Keratinocyte (primary cell): ENCODE results near the gene DENND11. TPM values are rescaled to one million over a fixed set of nuclear protein-coding genes. Genes with fewer than 3 reads are reported as not detected.
A peak's percentile ranks its signal among the peaks of the same experiment; 100 is the strongest.

Source experiments
- DNase-seq: peaks from one replicate; pipeline ENCODE4 v3.0.0-alpha.2; 2011; ENCODE audit warnings: low read depth, missing footprints, low spot score
- FAIRE-seq: peaks from 2 replicates; lab custom pipeline; 2011; peaks lifted over from hg19 to GRCh38; lab: Jason Lieb, UNC
- H2AFZ ChIP-seq: 2 replicates; pipeline ENCODE4 v1.6.0; 2012; ENCODE audit warnings: low read length, control low read depth, inconsistent platforms; ENCODE audit not compliant: control insufficient read depth
- H3K27ac ChIP-seq: 2 replicates; pipeline ENCODE4 v1.5.1; 2011; ENCODE audit warnings: low read length; ENCODE audit not compliant: control insufficient read depth, insufficient read depth
- H3K27me3 ChIP-seq: 3 replicates; pipeline ENCODE4 v1.6.0; 2011; ENCODE audit warnings: low read length; ENCODE audit not compliant: control insufficient read depth, insufficient read depth; ENCODE audit errors: extremely low read depth
- H3K36me3 ChIP-seq, 2 experiments: 2 replicates in 1 of 2; 3 replicates in 1 of 2; pipeline ENCODE4 v1.5.1; 2011; ENCODE audit warnings: low read length in 2 of 2, mild to moderate bottlenecking in 1 of 2; ENCODE audit not compliant: control insufficient read depth in 2 of 2, insufficient read depth in 2 of 2; ENCODE audit errors: extremely low read depth in 1 of 2
- H3K4me1 ChIP-seq: 3 replicates; pipeline ENCODE4 v1.5.1; 2011; ENCODE audit warnings: low read length; ENCODE audit not compliant: control insufficient read depth, insufficient read depth; ENCODE audit errors: extremely low read depth
- H3K4me2 ChIP-seq: 3 replicates; pipeline ENCODE4 v1.6.0; 2011; ENCODE audit warnings: low read depth, low read length; ENCODE audit not compliant: control insufficient read depth, insufficient read depth; ENCODE audit errors: extremely low read depth
- H3K4me3 ChIP-seq, 3 experiments: fragments of 200-600 bp in 1 of 3; sonication (generic) in 1 of 3; 2 replicates in 2 of 3; 3 replicates in 1 of 3; pipeline ENCODE4 v1.5.1; 2011 to 2016; ENCODE audit warnings: low read length in 3 of 3, mild to moderate bottlenecking in 3 of 3, control low read depth in 2 of 3, inconsistent platforms in 1 of 3, low read depth in 1 of 3, mixed read lengths in 1 of 3, mixed run types in 1 of 3, moderate library complexity in 1 of 3; ENCODE audit not compliant: control insufficient read depth in 2 of 3, insufficient read depth in 2 of 3; ENCODE audit errors: extremely low read depth in 1 of 3
- H3K79me2 ChIP-seq: 2 replicates; pipeline ENCODE4 v1.6.0; 2012; ENCODE audit warnings: low read length; ENCODE audit not compliant: control insufficient read depth, insufficient read depth
- H3K9ac ChIP-seq: 3 replicates; pipeline ENCODE4 v1.6.0; 2011; ENCODE audit warnings: low read length; ENCODE audit not compliant: control insufficient read depth, insufficient read depth; ENCODE audit errors: extremely low read depth
- H3K9me1 ChIP-seq: 3 replicates; pipeline ENCODE4 v1.6.0; 2011; ENCODE audit warnings: low read length; ENCODE audit not compliant: control insufficient read depth, insufficient read depth; ENCODE audit errors: extremely low read depth
- H3K9me3 ChIP-seq: 2 replicates; pipeline ENCODE4 v1.5.1; 2012; ENCODE audit warnings: low read depth, low read length; ENCODE audit not compliant: control insufficient read depth
- H4K20me1 ChIP-seq: 3 replicates; pipeline ENCODE4 v1.6.0; 2011; ENCODE audit warnings: low read length; ENCODE audit not compliant: control insufficient read depth, insufficient read depth; ENCODE audit errors: extremely low read depth
- EZH2 ChIP-seq: IDR thresholded peaks from one replicate; pipeline ENCODE4 v1.6.1; 2012; ENCODE audit warnings: inconsistent platforms, mild to moderate bottlenecking, low read length, moderate library complexity
- dilution Hi-C: fragments of 300-500 bp; cut with MboI; formaldehyde crosslinking; loops from one replicate; pipeline ENCODE4 v1.7.0; 2020; ENCODE audit warnings: low sequenced_read_pairs; ENCODE audit not compliant: extremely low pct_ligation_motif_present
- polyA plus RNA-seq, 5 experiments: library from polyadenylated mRNA; depleted of rRNA in 3 of 5; stranded (reverse) in 3 of 5; stranded (forward) in 1 of 5; unstranded in 1 of 5; fragments of >200 nt; gene quantifications; 1 replicate in 1 of 5; 2 replicates in 3 of 5; 3 replicates in 1 of 5; pipeline versions ENCODE4 v1.2.1 to v1.2.3, GENCODE V29; 2011 to 2012; ENCODE audit warnings: missing spikeins in 2 of 5, low read depth in 1 of 5, low replicate concordance in 1 of 5
- TF ChIP-seq, protein P1 (sequence below), 3 experiments: IDR thresholded peaks in 1 of 3; conservative IDR thresholded peaks in 1 of 3; optimal IDR thresholded peaks in 1 of 3; 2 replicates in 2 of 3; 3 replicates in 1 of 3; pipeline versions ENCODE3 to v1.5.1; 2011; ENCODE audit warnings: low read length in 3 of 3, mild to moderate bottlenecking in 3 of 3, moderate library complexity in 2 of 3, control low read depth in 1 of 3, inconsistent platforms in 1 of 3; ENCODE audit not compliant: insufficient read depth in 2 of 3; ENCODE audit errors: extremely low read depth in 1 of 3

The DENND11 gene
- polyA plus RNA-seq, 1 donor (not counting 4 experiments of a cell fraction or from before 2014, with no cell fraction given) = 5.4 TPM

DNA sequence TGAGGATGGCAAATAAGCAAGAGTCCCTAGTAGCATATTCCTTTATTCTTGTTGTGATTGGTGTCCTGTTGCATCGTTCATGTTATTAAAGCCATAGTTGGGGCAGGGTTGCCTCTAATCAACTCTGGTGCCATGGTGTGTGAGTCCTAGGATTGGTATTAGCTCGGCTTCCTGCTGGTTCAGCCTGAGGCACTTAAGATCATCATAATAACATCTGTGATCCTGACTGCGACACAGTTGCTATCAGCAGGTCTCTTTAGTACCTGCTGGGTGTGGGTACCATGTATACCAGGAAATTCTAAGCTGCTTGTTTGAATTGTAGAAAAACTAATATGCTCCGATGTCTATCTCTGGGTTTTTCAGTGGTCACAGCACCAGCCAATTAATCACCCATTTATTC, 7.8 kb upstream of the DENND11 start:
- no peak overlapping the region for H3K4me2 ChIP-seq
- H3K4me1 ChIP-seq = peaks cover 6% of the 10 kb centered on the region
- no peaks in the 10 kb centered on the region for H3K79me2 ChIP-seq
- H3K27ac ChIP-seq = no peak overlapping the region
- no peaks in the 10 kb centered on the region for H3K9me1 ChIP-seq
- TF ChIP-seq, protein P1, sequence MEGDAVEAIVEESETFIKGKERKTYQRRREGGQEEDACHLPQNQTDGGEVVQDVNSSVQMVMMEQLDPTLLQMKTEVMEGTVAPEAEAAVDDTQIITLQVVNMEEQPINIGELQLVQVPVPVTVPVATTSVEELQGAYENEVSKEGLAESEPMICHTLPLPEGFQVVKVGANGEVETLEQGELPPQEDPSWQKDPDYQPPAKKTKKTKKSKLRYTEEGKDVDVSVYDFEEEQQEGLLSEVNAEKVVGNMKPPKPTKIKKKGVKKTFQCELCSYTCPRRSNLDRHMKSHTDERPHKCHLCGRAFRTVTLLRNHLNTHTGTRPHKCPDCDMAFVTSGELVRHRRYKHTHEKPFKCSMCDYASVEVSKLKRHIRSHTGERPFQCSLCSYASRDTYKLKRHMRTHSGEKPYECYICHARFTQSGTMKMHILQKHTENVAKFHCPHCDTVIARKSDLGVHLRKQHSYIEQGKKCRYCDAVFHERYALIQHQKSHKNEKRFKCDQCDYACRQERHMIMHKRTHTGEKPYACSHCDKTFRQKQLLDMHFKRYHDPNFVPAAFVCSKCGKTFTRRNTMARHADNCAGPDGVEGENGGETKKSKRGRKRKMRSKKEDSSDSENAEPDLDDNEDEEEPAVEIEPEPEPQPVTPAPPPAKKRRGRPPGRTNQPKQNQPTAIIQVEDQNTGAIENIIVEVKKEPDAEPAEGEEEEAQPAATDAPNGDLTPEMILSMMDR (optimal IDR thresholded peaks at IDR 0.05 in 1 of 3, IDR thresholded peaks at IDR 0.05 in 1 of 3, conservative IDR thresholded peaks at IDR 0.05 in 1 of 3; ENCODE audit: extremely low read depth in 1 of 3, insufficient read depth in 2 of 3, low read length in 3 of 3) = no peak
- no peak for TF ChIP-seq EZH2
- H3K9ac ChIP-seq = no peak overlapping the region
- DNase-seq (no peak), FAIRE-seq (peak; percentile 9)
- no peaks in the 10 kb centered on the region for H3K9me3 ChIP-seq
- dilution Hi-C loops = no loop called here
- no peaks in the 10 kb centered on the region for H3K36me3 ChIP-seq
- peaks cover 2% of the 10 kb centered on the region for H4K20me1 ChIP-seq
- no peaks in the 10 kb centered on the region for H3K27me3 ChIP-seq
- H2AFZ ChIP-seq = no peak overlapping the region
- H3K4me3 ChIP-seq = no peak overlapping the region

DNA sequence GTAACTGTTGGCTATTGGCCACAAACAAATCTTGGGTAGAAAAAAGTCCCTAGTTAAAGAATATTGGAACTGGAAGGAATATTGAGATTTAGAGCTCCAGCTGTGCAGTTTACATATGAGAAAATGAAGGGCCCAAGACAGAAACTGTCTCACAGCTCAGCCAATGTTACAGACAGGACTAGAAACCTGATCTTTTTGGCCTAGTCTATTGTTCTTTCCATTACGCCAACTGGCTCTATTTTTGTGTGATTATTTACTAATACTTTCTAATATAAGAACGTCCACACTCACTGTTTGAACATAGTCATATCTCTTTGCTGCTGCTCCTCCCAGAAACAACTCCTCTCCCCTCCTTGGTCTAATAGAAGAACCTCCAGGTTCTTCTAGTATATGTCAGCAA, 7.4 kb upstream of the DENND11 start:
- FAIRE-seq (no peak), DNase-seq (no peak)
- no peak for TF ChIP-seq EZH2
- TF ChIP-seq, protein P1 (optimal IDR thresholded peaks at IDR 0.05 in 1 of 3, IDR thresholded peaks at IDR 0.05 in 1 of 3, conservative IDR thresholded peaks at IDR 0.05 in 1 of 3; ENCODE audit: extremely low read depth in 1 of 3, insufficient read depth in 2 of 3, low read length in 3 of 3) = no peak
- no peaks in the 10 kb centered on the region for H3K9me3 ChIP-seq
- dilution Hi-C loops = no loop called here
- no peaks in the 10 kb centered on the region for H3K36me3 ChIP-seq
- H2AFZ ChIP-seq = no peak overlapping the region
- H3K27ac ChIP-seq = no peak overlapping the region
- peaks cover under 1% of the 10 kb centered on the region for H4K20me1 ChIP-seq
- H3K9me1 ChIP-seq = no peaks in the 10 kb centered on the region
- H3K27me3 ChIP-seq = no peaks in the 10 kb centered on the region
- H3K4me2 ChIP-seq = no peak overlapping the region
- H3K79me2 ChIP-seq = no peaks in the 10 kb centered on the region
- H3K9ac ChIP-seq = no peak overlapping the region
- H3K4me1 ChIP-seq = peaks cover 6% of the 10 kb centered on the region
- no peak overlapping the region for H3K4me3 ChIP-seq
